Fibroblast of the aortic adventitia (primary cell): Measurements from ENCODE around the gene C5orf58. TPM values are rescaled to one million over a fixed set of nuclear protein-coding genes. Genes with fewer than 3 reads are reported as not detected.

Experiments
- DNase-seq: peaks from one replicate; pipeline ENCODE4 v3.0.0-alpha.2; 2010; ENCODE audit warnings: low read depth
- H3K4me3 ChIP-seq: 2 replicates; pipeline ENCODE4 v1.5.1; 2011; ENCODE audit warnings: low read depth, mild to moderate bottlenecking, control low read depth, low read length, moderate library complexity
- CTCF ChIP-seq: IDR thresholded peaks from 2 replicates; pipeline ENCODE4 v1.5.1; 2011; ENCODE audit warnings: mild to moderate bottlenecking, low read length, control low read depth, inconsistent platforms; ENCODE audit not compliant: insufficient read depth
- total RNA-seq: library from RNA; depleted of rRNA; stranded (reverse); fragments of >200 nt; gene quantifications from 2 replicates; pipeline ENCODE4 v1.2.3, GENCODE V29; 2012; ENCODE audit warnings: low replicate concordance

C5orf58 gene
- total RNA-seq, 1 donor: not detected

GRCh38 chr5:170263906-170264305, 31.1 kb downstream of the C5orf58 start:
- TF ChIP-seq CTCF: no peak
- H3K4me3 ChIP-seq: no peak overlapping the region
- DNase-seq: no peak

GRCh38 chr5:170265522-170265921, 32.7 kb downstream of the C5orf58 start:
- no peak overlapping the region for H3K4me3 ChIP-seq
- no peak for TF ChIP-seq CTCF
- peak; percentile 37 for DNase-seq

GRCh38 chr5:170266570-170267381, 34.0 kb downstream of the C5orf58 start:
- no peak for TF ChIP-seq CTCF
- DNase-seq: no peak
- no peak overlapping the region for H3K4me3 ChIP-seq

GRCh38 chr5:170267431-170268152, 34.8 kb downstream of the C5orf58 start:
- H3K4me3 ChIP-seq: no peak overlapping the region
- peak; percentile 78 for DNase-seq
- TF ChIP-seq CTCF: peak; percentile 87

- DNase-seq: no peak
- no peak overlapping the region for H3K4me3 ChIP-seq
- no peak for TF ChIP-seq CTCF
These were observed 35.4 kb downstream of the C5orf58 start for GRCh38 chr5:170268153-170268689.

- no peak overlapping the region for H3K4me3 ChIP-seq
- TF ChIP-seq CTCF: no peak
- no peak for DNase-seq
These were observed 36.1 kb downstream of the C5orf58 start for GRCh38 chr5:170268884-170269283.
